Erythroblast (primary cell): ENCODE measurements around the gene RNU1-2.
A peak's percentile ranks its signal among the peaks of the same experiment; 100 is the strongest.
"Not testable (repeated sequence)": the region's sequence is repeated elsewhere in the genome, so short reads cannot be mapped to it uniquely, and the experiment has no call there.

ENCODE experiments used
- DNase-seq, 2 experiments: peaks; one replicate each; lab custom pipeline; 2025; lab: John Stamatoyannopoulos, UW
- POLR2A ChIP-seq: IDR thresholded peaks from 2 replicates; pipeline ENCODE4 v1.6.1; 2011; ENCODE audit warnings: mild to moderate bottlenecking, low read length

Gene RNU1-2

DNA sequence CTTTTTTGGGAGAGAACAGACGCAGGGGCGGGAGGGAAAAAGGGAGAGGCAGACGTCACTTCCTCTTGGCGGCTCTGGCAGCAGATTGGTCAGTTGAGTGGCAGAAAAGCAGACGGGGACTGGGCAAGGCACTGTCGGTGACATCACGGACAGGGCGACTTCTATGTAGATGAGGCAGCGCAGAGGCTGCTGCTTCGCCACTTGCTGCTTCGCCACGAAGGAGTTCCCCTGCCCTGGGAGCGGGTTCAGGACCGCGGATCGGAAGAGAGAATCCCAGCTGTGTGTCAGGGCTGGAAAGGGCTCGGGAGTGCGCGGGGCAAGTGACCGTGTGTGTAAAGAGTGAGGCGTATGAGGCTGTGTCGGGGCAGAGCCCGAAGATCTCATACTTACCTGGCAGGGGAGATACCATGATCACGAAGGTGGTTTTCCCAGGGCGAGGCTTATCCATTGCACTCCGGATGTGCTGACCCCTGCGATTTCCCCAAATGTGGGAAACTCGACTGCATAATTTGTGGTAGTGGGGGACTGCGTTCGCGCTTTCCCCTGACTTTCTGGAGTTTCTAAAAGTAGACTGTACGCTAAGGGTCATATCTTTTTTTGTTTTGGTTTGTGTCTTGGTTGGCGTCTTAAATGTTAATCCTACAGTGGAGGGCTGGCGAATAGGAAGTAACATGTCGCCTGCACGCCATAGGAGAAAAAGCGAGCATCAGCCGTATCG, at the start of gene RNU1-2:
Gene RNU1-2, plus strand, starts transcription at position 383 of the 718 bp plus-strand sequence.
- peak; percentile 98 for TF ChIP-seq POLR2A
- DNase-seq = peak; percentile 91 to 95

DNA sequence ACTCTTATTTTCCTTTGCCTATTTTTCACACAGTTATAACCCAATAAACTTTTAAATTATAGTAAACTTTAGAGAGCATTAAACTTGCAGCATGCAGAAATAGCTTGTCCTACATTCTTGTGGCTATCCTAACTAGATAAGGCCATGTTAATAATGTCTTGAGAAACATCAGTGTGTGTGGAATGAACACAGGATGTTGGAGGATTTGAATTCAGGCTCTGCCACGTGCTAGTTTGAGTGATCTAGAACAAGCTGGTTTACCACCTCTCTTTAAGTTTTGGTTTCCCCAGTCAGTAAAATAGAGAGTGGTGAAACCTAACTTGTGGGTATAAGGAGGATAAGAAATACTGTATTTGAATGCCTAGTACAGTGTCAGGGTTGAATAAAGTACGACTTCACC, 39.6 kb upstream of the RNU1-2 start:
- DNase-seq = not testable (repeated sequence)

DNA sequence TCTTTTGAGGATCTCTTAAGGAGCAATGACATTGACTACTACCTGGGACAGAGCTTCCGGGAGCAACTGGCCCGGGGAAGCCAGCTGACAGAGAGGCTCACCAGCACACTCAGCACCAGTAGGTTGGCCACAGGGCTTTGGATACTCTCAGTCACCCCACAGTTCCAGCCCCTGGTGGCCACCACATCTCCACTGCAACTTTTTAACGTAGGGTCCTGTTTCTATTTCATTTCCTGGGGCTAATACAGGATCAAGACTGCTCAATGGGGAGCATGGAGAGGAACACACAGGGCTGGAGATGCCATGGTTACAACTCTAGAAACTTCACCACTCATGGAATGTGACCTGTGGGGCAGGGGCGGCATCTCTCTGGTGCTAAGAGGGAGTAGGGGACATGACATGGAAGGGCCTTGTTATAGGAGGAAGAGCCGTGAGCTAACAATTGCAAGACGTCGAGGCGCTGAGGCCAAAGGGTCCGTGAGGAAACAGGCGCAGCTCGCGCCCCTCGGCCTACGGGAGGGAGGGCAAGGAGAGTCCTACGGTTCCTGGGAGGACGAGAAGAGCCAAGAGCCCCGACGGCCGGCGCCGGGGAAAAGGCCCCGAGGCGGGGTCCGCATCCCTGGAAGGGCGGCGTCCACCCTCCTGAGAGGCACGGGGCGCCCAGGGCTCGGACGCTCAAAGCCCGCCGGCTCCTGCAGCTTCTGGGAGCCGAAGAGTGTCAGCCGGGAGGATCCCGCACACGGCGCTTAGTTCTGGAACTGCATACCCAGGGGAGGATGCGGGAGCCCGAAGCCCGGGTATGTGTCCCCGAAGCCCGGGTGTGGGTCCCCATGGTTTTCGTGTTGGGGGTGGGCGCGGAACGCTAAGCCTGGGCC, 36.4 kb upstream of the RNU1-2 start:
- DNase-seq = not testable (repeated sequence)

DNA sequence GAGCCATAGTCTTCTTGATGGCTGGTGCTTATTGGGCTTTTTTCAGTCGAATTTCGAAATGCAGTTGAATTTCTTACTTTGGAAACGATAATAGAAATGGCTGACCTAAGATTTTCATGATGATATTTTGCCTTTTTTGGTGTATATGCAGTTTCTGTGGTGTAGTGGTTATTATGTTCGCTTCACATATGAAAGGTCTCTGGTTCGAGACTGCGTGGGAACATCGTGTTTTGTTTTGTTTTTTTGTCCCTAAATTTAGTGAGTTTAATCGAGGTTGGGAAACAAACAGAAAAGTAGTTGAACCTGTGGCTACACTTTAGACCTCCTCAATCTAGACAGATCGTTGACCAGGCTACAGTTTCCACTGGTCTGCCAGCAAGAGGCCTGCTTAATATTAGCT, 35.7 kb upstream of the RNU1-2 start:
- not testable (repeated sequence) for DNase-seq

DNA sequence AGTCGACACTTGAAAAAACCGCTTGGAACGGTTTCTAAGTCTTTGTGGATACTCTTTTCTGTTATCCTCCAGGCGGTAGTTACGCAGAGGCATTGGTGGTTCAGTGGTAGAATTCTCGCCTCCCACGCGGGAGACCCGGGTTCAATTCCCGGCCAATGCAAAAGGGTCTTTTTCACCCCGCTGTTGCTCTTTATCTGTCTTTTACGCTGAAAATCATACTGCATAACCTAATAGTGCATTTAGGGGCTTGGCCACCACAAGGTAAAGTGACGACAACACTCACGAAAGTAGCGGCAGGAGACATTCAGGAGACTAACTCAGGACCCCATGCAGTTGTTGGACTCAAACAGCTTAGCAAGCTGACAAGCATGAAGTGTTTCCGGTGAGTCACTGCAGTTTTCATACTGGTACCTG, 33.9 kb upstream of the RNU1-2 start:
- DNase-seq = peak in 1 of 2 experiments; percentile 4

GRCh38 chr1:16862415-16862814, 33.4 kb upstream of the RNU1-2 start:
- DNase-seq = not testable (repeated sequence)

GRCh38 chr1:16863024-16863423, 32.8 kb upstream of the RNU1-2 start:
- not testable (repeated sequence) for DNase-seq

DNA sequence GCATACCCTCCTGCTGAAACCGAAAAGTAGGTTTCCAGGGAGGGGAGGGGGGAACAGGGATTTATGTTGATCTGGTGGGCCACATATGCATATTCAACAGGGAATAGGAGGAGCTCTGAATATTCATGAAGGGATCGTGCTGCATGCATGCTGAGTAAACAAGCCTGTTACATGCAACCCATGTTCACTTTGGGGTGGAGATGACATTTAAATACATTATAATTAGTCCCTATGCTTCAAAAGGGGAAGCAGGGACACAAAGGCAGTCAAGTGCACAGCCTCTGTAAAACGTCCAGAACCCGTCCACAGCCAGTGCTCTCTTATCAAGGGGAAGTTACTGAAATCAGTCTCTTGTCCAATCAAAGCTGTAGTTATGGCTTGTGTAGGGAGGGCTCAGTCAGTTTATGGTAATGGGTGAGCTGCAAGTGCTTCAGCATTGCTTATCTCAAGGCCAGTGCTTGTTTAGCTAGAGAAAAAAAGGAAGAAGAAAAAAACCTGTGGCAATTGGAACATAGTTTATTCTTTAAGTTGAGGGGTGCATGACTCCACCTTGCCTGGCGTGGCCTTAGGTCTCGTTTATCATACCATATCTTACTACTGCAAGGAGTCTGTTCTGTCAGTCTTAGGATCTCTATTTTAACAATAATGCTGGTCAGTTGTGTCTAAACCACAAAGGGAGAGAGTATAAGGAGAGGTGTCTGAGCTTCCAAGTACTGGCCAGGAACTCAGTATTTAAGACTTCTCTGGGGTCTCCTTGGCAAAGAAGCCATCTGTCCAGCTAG, 28.7 kb upstream of the RNU1-2 start:
- not testable (repeated sequence) for DNase-seq

GRCh38 chr1:16868787-16869186, 27.0 kb upstream of the RNU1-2 start:
- not testable (repeated sequence) for DNase-seq

- not testable (repeated sequence) for DNase-seq
Measured at GRCh38 chr1:16869996-16870395, 25.8 kb upstream of the RNU1-2 start.

DNA sequence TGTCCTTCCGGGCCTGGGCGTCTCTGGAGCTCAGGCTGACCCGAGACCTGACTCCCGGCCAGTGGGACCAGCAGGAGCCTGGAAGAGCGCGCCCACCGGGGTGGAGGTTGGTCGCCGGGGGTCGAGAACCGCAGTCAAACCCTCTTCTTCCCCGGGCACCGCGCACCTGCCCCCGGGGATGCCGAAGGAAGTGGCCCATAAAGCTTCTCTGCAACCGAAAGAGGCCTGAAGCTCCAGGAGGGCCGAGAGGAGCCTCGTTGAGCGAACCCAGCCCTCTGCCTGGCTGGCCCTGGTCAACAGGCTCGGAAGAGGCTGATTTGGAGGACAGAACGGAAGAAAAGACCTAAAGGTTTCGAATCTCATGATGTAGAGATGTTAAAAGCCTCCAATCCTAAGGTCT, 24.6 kb upstream of the RNU1-2 start:
- not testable (repeated sequence) for DNase-seq

DNA sequence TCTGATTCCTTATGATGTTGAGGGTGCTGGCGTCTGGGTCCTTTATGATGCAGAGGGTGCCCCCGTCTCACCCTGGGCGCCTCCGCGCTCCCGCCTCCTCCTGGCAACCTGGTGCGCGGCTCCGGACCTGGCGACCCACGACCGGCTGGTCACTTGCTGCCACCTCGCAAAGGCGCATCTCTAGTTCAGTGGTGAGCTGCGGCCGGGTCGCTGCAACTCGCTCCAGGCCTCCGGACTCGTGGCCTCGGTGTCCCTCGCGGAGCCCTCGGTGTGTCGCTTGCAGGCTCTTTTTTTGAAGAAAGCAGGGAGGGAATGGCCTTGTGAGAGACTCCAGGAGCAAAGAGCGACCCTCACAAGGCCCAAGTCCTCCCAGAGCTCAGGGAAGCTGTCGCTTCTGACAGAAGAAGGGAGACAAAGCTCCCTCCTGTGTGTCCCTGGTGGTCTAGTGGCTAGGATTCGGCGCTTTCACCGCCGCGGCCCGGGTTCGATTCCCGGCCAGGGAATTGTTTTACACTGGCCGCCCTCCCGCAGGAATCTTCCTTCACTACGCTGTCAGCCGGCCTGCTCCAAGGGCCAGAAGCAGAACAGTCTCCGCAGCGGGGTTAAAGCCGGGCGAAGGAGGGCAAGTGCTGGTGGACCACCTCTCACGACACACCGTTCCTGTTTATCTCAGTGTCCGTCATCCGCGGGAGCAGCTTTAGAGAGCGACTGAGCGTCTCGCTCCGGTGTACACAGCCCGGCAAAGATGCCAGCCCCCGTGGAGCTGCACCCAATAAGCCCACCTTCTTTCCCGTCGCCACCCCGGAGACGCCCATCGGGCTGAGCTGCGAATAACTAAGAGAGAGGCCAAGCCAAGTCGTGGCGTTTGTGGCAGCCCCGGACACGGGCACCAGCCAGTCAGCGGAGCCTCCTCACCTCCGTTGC, 23.4 kb upstream of the RNU1-2 start:
- peak; percentile 64 to 68 for DNase-seq

DNA sequence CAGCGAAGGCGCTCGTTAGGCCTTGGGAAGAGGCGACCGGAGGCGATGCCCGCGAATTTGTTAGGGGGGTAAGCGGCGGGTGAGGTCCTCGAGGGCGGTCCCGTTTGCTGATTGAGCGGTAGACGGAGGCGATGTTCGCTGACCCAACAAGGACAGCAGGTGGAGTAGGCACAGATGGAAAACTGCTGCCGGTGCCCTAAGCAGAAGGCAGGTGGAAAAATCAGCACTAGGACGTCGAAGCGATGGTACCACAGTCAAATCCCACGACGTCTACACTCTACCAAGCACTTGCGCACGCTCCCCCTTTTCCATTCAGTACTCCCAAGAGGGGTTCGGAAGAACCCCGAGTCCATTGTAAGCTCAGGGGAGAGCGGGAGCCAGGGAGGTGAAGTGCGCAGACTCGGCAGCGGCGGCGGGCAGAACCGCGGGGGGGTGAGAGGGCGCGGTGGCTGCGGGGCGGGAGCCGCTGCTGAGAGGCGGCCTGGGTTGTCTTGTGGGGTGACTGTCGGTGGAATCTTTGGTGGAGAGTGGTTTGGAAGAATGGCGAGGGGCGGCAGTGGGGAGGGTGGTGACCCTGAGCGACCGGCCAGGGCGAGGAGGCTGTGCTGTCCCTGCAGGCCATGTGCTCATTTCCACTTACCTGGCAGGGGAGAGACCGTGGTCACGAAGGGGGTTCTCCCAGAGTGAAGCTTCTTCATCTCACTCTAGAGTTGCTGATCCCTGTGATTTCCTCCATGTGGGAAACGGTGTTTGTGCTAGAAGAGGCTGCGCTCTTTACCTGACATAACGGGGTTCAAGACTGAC, 22.5 kb upstream of the RNU1-2 start:
- peak; percentile 69 to 81 for DNase-seq

DNA sequence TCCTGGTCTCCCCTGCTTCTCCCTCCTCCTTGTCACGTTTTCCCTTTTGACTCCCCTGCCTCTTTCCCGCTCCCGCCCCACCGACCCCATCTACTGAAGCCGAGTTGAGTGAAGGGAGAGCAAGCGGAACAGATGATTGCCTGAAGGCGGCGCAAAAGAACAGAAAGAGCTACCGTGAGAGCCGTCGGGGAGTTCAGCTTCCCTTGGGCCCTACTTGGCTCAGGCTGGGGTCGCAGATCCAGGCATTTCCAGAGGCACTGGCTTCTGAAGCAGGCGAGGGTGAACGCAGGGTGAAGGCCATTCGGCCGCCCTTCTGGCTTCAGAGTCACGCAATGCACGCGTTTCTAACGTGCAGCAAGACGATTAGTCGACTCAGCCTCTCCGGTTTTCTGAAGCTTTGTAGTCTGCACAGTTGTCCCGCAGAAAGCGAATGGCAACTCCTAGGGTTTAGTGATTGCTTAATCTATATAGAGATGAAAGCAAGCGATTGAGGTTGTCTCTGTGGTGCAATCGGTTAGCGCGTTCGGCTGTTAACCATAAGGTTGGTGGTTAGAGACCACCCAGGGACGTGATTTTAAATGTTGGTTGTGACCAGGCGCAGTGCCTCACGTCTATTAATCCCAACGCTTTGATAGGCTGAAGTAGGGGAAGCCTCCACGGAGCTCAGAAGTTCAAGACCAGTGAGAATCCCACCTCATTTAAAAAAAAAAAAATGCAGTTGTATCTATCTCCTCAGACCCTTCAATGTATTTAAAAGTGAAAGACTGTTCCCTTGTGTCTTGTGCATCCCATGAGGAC, 20.6 kb upstream of the RNU1-2 start:
- DNase-seq = not testable (repeated sequence)

- not testable (repeated sequence) for DNase-seq
Measured at GRCh38 chr1:16881742-16882141, 14.0 kb upstream of the RNU1-2 start.
